Measurements from ENCODE around the gene SLC9A9. TPM values are rescaled to one million over a fixed set of nuclear protein-coding genes. Genes with fewer than 3 reads are reported as not detected.

The SLC9A9 gene
- total and polyA plus RNA-seq, 12 donors, result 1.3 to 8.4 (median 3.0) TPM

GRCh38 chr3:143298380-143298779 is 549.9 kb downstream of the SLC9A9 start:
- no peak overlapping the region for H3K4me3 ChIP-seq
- peaks cover 0 to 40% (median 12%) of the 10 kb centered on the region in 9 donors for H3K4me1 ChIP-seq
- intact Hi-C loops (cut with DNase I), result no loop called here
- DNase-seq, result no peak
- H3K36me3 ChIP-seq, result no peaks in the 10 kb centered on the region
- no peaks in the 10 kb centered on the region for H3K9me3 ChIP-seq
- no peak overlapping the region for H3K27ac ChIP-seq
- H3K27me3 ChIP-seq, result no peaks in the 10 kb centered on the region
- ATAC-seq, result no peak
- no peak for TF ChIP-seq CTCF (IDR thresholded peaks at IDR 0.05)

GRCh38 chr3:143295201-143296080 is 552.8 kb downstream of the SLC9A9 start:
- Histone ChIP-seq H3K36me3 (no peaks in the 10 kb centered on the region), H3K4me1 (peaks cover 0 to 29% (median 11%) of the 10 kb centered on the region in 9 donors), H3K27me3 (no peaks in the 10 kb centered on the region), H3K27ac (no peak overlapping the region), H3K4me3 (no peak overlapping the region), H3K9me3 (no peaks in the 10 kb centered on the region)
- no peak for TF ChIP-seq CTCF (IDR thresholded peaks at IDR 0.05)
- no peak for ATAC-seq
- no peak for DNase-seq
- intact Hi-C loops (cut with DNase I), result no loop called here
- 83 to 86% methylated on average over 4 of the region's 4 CpGs for WGBS, 2 donors

DNA sequence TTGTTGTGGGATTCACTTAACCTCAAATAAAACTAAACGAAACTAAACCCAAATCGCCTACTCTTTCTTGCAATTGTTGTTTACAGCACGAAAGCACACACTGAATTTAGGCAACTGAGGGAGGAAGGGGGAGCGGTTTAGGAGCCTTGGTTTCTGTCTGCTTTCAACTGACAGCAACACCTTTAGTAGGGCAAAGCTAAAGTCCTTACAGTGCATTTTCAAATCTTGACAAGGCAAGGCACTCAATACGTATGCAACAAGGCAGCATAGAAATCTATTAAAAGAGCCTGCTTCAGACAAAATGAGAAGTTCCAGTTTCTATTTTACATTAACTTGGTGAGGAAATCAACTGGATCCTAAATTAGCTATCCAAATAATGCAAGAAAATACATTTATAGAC is 554.1 kb downstream of the SLC9A9 start:
- Histone ChIP-seq H3K27me3 (no peaks in the 10 kb centered on the region), H3K4me3 (no peak overlapping the region), H3K36me3 (no peaks in the 10 kb centered on the region), H3K9me3 (no peaks in the 10 kb centered on the region), H3K27ac (no peak overlapping the region), H3K4me1 (peaks cover 0 to 25% (median 11%) of the 10 kb centered on the region in 9 donors)
- DNase-seq (no peak), ATAC-seq (no peak)
- 92 to 93% methylated on average over 5 of the region's 5 CpGs for WGBS, 2 donors
- intact Hi-C loops (cut with DNase I), result no loop called here
- TF ChIP-seq CTCF (IDR thresholded peaks at IDR 0.05), result no peak

- H3K4me1 ChIP-seq, result peaks cover 0 to 17% (median 11%) of the 10 kb centered on the region in 9 donors
- no peak for TF ChIP-seq CTCF (IDR thresholded peaks at IDR 0.05)
- no peak overlapping the region for H3K27ac ChIP-seq
- H3K4me3 ChIP-seq, result no peak overlapping the region
- no peaks in the 10 kb centered on the region for H3K9me3 ChIP-seq
- DNase-seq, result peak in 1 of 2 donors; percentile 25
- WGBS, 2 donors, result 48 to 53% methylated on average over 3 of the region's 3 CpGs
- no peaks in the 10 kb centered on the region for H3K36me3 ChIP-seq
- no peaks in the 10 kb centered on the region for H3K27me3 ChIP-seq
- intact Hi-C loops (cut with DNase I), result loop anchor here in 1 of 10 donors (1.0 kb wide), 1 partner anchor 26 kb away; no protein-coding TSS in a partner anchor
- ATAC-seq, result peak in 6 of 8 donors; percentile 27 to 75 (median 54)
These were observed 556.3 kb downstream of the SLC9A9 start for GRCh38 chr3:143291836-143292447.

All from heart right ventricle (tissue), 16 donors.